ENCODE measurements around the gene SPACA1. TPM values are rescaled to one million over a fixed set of nuclear protein-coding genes. Genes with fewer than 3 reads are reported as not detected.

The SPACA1 gene
- total RNA-seq, 2 donors from 2014 or later, result not detected

GRCh38 chr6:88045521-88046136 is 2.0 kb upstream of the SPACA1 start:
- DNase-seq (no peak), ATAC-seq (no peak)
- Mint-ChIP-seq H3K4me1 (no peaks in the 10 kb centered on the region), H3K27me3 (peaks cover 37% of the 10 kb centered on the region), H3K27ac (no peak overlapping the region), H3K36me3 (ENCODE audit: low read depth) (no peaks in the 10 kb centered on the region), H3K4me3 (no peak overlapping the region)
- no peaks in the 10 kb centered on the region for H3K9me3 ChIP-seq (ENCODE audit: control insufficient read depth, low read length, poor library complexity, severe bottlenecking)

DNA sequence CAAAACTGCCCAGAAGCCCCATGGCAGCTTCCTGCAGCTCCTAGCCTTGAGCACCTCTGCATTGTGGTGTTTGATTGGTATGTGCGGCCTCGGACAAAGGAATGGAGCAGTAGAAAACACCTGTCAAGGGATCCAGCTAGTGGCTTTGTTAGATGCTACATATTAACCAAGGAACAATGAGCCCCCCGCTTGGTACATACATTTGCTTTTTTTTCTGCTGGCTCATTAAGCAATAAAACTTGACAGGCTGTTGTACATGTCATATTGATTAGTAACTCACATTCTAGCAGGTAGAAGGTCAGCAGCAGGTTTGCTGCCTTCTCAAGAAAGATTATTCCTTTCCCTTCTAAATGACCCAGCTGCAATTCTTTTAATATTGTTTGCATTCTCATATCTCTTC is 937 bp downstream of the SPACA1 start:
- no peak for DNase-seq
- no peak overlapping the region for H3K4me3 Mint-ChIP-seq
- no peaks in the 10 kb centered on the region for H3K9me3 ChIP-seq (ENCODE audit: control insufficient read depth, low read length, poor library complexity, severe bottlenecking)
- ATAC-seq, result no peak
- no peaks in the 10 kb centered on the region for H3K36me3 Mint-ChIP-seq (ENCODE audit: low read depth)
- H3K27me3 Mint-ChIP-seq, result peaks cover 37% of the 10 kb centered on the region
- no peak overlapping the region for H3K27ac Mint-ChIP-seq
- no peaks in the 10 kb centered on the region for H3K4me1 Mint-ChIP-seq

DNA sequence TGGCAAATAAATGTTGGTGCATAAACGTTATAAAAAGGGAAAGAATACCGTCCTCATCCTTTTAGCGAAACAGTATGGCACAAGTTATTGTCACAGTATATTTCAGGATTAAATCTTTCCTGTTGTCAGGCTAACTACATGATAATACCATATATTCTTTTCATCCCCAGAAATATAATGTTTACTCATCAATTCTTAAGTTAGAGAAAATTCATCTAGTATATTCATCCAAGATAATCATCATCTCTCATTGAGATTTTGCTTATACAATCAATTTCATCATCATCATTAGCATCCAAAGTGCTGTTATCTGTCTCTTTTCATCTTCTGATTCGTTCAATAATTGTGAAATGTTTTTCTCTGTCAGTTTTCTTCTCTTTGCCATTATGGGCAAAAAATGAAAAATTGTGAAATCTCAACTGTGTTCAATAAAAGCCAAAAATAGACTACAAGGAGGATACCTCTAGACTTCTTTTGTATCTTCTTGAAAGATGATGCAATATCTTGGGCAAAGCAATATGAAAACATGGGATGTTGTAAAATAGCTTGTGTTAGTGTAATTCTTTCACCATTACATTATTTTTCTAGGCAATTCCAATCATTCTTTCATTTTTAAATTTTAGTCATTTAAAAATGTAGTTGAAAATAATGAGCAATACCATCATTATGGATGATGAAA is 2.6 kb downstream of the SPACA1 start:
- Mint-ChIP-seq H3K27ac (no peak overlapping the region), H3K4me3 (no peak overlapping the region), H3K36me3 (ENCODE audit: low read depth) (no peaks in the 10 kb centered on the region), H3K4me1 (no peaks in the 10 kb centered on the region), H3K27me3 (peaks cover 38% of the 10 kb centered on the region)
- DNase-seq (no peak), ATAC-seq (no peak)
- no peaks in the 10 kb centered on the region for H3K9me3 ChIP-seq (ENCODE audit: control insufficient read depth, low read length, poor library complexity, severe bottlenecking)

GRCh38 chr6:88059191-88059590 is 11.6 kb downstream of the SPACA1 start:
- H3K4me3 Mint-ChIP-seq, result no peak overlapping the region
- no peaks in the 10 kb centered on the region for H3K36me3 Mint-ChIP-seq (ENCODE audit: low read depth)
- peaks cover 39% of the 10 kb centered on the region for H3K27me3 Mint-ChIP-seq
- H3K9me3 ChIP-seq (ENCODE audit: control insufficient read depth, low read length, poor library complexity, severe bottlenecking), result no peaks in the 10 kb centered on the region
- ATAC-seq (no peak), DNase-seq (no peak)
- peaks cover 2% of the 10 kb centered on the region for H3K4me1 Mint-ChIP-seq
- H3K27ac Mint-ChIP-seq, result no peak overlapping the region

DNA sequence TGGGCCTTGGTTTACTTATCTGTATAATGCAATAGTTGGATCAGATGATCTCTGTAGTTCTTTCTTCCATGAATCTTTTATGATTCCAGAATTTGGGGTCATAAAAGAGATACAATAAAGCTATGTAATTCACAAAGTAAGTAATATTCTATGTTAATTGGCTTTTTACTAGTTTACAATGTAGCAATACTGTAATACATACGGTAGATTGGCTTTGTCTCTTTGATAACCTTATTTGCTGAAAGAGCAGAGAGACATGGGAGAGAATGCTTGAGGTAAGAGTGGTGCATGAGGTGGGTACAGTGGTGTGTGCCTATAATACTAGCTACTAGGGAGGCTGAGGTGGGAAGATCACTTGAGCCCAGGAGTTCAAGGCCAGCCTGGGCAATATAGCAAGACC is 14.7 kb downstream of the SPACA1 start:
- DNase-seq (no peak), ATAC-seq (no peak)
- peaks cover 2% of the 10 kb centered on the region for H3K4me1 Mint-ChIP-seq
- H3K9me3 ChIP-seq (ENCODE audit: control insufficient read depth, low read length, poor library complexity, severe bottlenecking), result no peaks in the 10 kb centered on the region
- no peak overlapping the region for H3K4me3 Mint-ChIP-seq
- H3K27ac Mint-ChIP-seq, result no peak overlapping the region
- peaks cover 32% of the 10 kb centered on the region for H3K27me3 Mint-ChIP-seq
- H3K36me3 Mint-ChIP-seq (ENCODE audit: low read depth), result no peaks in the 10 kb centered on the region

DNA sequence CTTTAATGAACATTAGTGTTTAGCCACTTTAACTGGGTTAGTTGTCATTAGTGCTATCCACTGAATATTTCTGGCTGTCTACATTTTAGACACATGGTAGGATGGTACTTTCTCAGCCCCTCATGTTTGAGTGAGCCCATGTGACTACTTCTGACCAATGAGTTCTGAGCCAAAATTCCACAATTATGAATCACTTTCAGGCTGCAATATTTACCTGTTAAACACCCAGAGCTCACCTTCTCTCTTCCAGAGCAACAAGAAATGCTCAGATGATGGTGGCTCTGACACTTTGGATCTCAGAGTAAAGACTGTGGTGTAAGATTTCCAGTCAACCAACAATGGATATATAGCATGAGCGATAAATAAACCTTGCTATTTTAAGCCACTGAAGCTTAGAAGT is 24.8 kb downstream of the SPACA1 start:
- ATAC-seq, result no peak
- DNase-seq, result no peak

DNA sequence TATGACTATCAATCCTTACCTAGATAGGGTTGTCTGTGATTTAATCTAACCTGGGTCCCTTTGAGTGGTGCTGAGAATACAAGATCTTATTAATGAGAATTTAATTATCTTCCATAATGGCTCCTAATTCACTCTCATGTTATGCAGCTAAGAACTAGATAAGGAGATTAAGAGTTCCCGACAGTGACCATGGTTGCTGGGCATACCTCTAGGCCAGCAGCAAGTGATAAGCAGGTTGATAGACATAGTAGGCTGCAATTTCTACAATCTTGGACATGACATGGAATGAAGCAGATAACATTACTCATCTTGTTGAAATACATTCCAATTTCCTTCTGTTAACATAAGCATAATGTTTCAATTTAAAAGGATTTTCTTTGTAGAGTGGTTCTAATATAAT is 27.1 kb downstream of the SPACA1 start:
- H3K9me3 ChIP-seq (ENCODE audit: control insufficient read depth, low read length, poor library complexity, severe bottlenecking), result peaks cover 4% of the 10 kb centered on the region
- H3K27ac Mint-ChIP-seq, result no peak overlapping the region
- no peak overlapping the region for H3K4me3 Mint-ChIP-seq
- ATAC-seq, result no peak
- peaks cover 3% of the 10 kb centered on the region for H3K4me1 Mint-ChIP-seq
- H3K36me3 Mint-ChIP-seq (ENCODE audit: low read depth), result peaks cover 3% of the 10 kb centered on the region
- peaks cover 18% of the 10 kb centered on the region for H3K27me3 Mint-ChIP-seq
- no peak for DNase-seq

More for the DNA sequence above, 24.8 kb downstream of the SPACA1 start:
- peaks cover 3% of the 10 kb centered on the region for H3K4me1 Mint-ChIP-seq
- peaks cover 4% of the 10 kb centered on the region for H3K9me3 ChIP-seq (ENCODE audit: control insufficient read depth, low read length, poor library complexity, severe bottlenecking)
- H3K27me3 Mint-ChIP-seq, result peaks cover 15% of the 10 kb centered on the region
- H3K36me3 Mint-ChIP-seq (ENCODE audit: low read depth), result peaks cover 3% of the 10 kb centered on the region
- H3K27ac Mint-ChIP-seq, result no peak overlapping the region
- H3K4me3 Mint-ChIP-seq, result no peak overlapping the region

- no peak overlapping the region for H3K4me3 Mint-ChIP-seq
- ATAC-seq (no peak), DNase-seq (no peak)
- H3K4me1 Mint-ChIP-seq, result peaks cover 3% of the 10 kb centered on the region
- peaks cover 22% of the 10 kb centered on the region for H3K27me3 Mint-ChIP-seq
- peaks cover 4% of the 10 kb centered on the region for H3K9me3 ChIP-seq (ENCODE audit: control insufficient read depth, low read length, poor library complexity, severe bottlenecking)
- H3K27ac Mint-ChIP-seq, result no peak overlapping the region
- H3K36me3 Mint-ChIP-seq (ENCODE audit: low read depth), result peaks cover 3% of the 10 kb centered on the region
Measured at GRCh38 chr6:88077305-88077704, 29.7 kb downstream of the SPACA1 start.

DNA sequence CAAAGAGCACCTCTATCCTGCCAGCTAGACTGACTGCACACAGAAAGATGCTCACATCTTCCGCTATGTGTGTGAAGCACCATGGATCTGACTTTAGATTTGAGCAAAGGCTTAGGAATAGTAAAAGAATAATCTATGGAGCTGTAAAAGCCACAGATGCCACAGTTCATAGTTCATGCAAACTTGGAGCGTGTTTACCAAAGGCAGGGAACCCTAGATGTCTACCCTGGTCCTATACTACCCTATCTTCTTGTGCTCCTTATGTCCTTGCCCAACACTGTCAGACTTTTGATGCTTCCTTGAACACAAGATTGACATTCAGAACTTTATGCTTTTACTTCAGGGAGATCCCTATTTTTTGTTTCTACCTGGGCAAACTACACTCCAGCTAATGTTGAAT is 39.2 kb downstream of the SPACA1 start:
- Mint-ChIP-seq H3K36me3 (ENCODE audit: low read depth) (no peaks in the 10 kb centered on the region), H3K27me3 (peaks cover 62% of the 10 kb centered on the region), H3K27ac (no peak overlapping the region), H3K4me3 (no peak overlapping the region), H3K4me1 (no peaks in the 10 kb centered on the region)
- H3K9me3 ChIP-seq (ENCODE audit: control insufficient read depth, low read length, poor library complexity, severe bottlenecking), result peaks cover 2% of the 10 kb centered on the region
- DNase-seq (no peak), ATAC-seq (no peak)

DNA sequence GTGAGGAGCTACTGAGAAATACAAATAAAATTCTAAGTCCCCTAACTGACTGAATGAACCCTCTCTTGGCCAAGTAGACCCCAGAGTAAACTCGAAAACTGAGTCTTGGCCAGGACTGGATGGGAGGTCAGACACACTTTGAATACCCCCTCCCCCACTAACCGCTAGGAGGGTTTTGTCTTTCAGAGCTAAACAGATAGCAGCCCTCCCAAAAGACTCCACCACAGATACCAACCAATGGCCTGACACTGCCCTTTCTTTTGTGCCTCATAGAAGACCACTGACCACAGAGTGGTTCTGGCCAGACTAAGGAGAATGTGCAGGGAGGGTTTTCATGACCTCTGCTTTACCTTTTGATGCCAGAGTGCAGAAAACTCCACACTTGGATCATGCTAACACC is 42.1 kb downstream of the SPACA1 start:
- Mint-ChIP-seq H3K4me1 (no peaks in the 10 kb centered on the region), H3K27ac (no peak overlapping the region), H3K36me3 (ENCODE audit: low read depth) (no peaks in the 10 kb centered on the region), H3K4me3 (no peak overlapping the region), H3K27me3 (peaks cover 66% of the 10 kb centered on the region)
- ATAC-seq (no peak), DNase-seq (no peak)
- no peaks in the 10 kb centered on the region for H3K9me3 ChIP-seq (ENCODE audit: control insufficient read depth, low read length, poor library complexity, severe bottlenecking)

DNA sequence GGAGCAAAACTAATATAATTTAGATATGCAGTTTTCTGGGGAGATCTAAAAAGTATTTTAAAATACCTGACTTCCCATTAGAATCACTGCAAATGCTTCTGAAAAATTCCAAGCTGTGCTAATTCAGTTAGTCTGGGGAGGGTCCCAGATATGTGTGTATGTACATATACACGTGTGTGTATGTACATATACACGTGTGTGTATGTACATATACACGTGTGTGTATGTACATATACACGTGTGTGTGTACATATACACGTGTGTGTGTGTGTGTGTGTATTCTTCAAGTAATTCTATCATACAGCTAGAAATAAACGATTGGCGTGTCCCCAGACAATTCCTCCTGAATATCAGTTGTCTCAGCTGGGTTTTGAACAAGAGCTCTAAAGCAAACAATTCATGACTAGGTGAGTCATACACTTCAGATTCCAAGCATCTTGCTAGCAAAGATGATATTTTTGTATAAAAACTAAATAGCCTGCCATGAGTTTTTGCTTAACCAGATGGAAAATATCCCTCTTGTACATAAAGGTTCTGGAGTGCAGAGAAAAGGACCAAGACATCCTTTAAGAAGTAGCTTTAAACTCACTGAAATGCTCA is 58.2 kb downstream of the SPACA1 start:
- no peak for DNase-seq
- H3K4me3 Mint-ChIP-seq, result no peak overlapping the region
- H3K9me3 ChIP-seq (ENCODE audit: control insufficient read depth, low read length, poor library complexity, severe bottlenecking), result no peaks in the 10 kb centered on the region
- H3K36me3 Mint-ChIP-seq (ENCODE audit: low read depth), result no peaks in the 10 kb centered on the region
- H3K27ac Mint-ChIP-seq, result no peak overlapping the region
- peaks cover 27% of the 10 kb centered on the region for H3K27me3 Mint-ChIP-seq
- ATAC-seq, result no peak
- no peaks in the 10 kb centered on the region for H3K4me1 Mint-ChIP-seq

- H3K36me3 Mint-ChIP-seq (ENCODE audit: low read depth), result peaks cover 2% of the 10 kb centered on the region
- no peak for DNase-seq
- peaks cover 36% of the 10 kb centered on the region for H3K27me3 Mint-ChIP-seq
- no peak for ATAC-seq
- no peaks in the 10 kb centered on the region for H3K4me1 Mint-ChIP-seq
- no peak overlapping the region for H3K4me3 Mint-ChIP-seq
- no peak overlapping the region for H3K27ac Mint-ChIP-seq
- no peaks in the 10 kb centered on the region for H3K9me3 ChIP-seq (ENCODE audit: control insufficient read depth, low read length, poor library complexity, severe bottlenecking)
Measured at GRCh38 chr6:88107241-88107640, 59.6 kb downstream of the SPACA1 start.

- no peaks in the 10 kb centered on the region for H3K4me1 Mint-ChIP-seq
- no peaks in the 10 kb centered on the region for H3K9me3 ChIP-seq (ENCODE audit: control insufficient read depth, low read length, poor library complexity, severe bottlenecking)
- ATAC-seq, result no peak
Measured at GRCh38 chr6:88111991-88112390, 64.3 kb downstream of the SPACA1 start.

DNA sequence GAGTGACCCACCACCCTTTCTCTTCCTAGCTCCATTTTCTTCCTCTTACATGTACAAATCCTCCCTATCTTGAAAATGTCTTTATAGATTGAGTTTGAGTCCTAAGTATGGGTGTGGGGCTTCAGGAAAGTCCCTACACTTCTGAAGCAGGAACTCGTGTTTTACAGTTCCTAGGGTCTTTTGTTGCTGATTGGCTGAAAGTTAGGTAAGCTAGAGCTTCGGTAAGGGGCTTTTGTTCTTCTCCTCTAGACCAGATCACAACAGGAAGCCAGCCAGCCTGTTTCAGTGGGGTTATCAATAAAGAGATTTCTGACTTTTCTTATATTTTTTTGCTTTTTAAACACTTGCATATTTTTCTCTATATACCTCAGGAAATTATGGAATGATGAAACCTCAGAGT is 67.2 kb downstream of the SPACA1 start:
- peaks cover 40% of the 10 kb centered on the region for H3K27me3 Mint-ChIP-seq
- peaks cover 2% of the 10 kb centered on the region for H3K36me3 Mint-ChIP-seq (ENCODE audit: low read depth)
- H3K4me1 Mint-ChIP-seq, result no peaks in the 10 kb centered on the region
- H3K9me3 ChIP-seq (ENCODE audit: control insufficient read depth, low read length, poor library complexity, severe bottlenecking), result no peaks in the 10 kb centered on the region
- no peak overlapping the region for H3K27ac Mint-ChIP-seq
- DNase-seq (no peak), ATAC-seq (no peak)
- no peak overlapping the region for H3K4me3 Mint-ChIP-seq

More at GRCh38 chr6:88111991-88112390, 64.3 kb downstream of the SPACA1 start:
- Mint-ChIP-seq H3K27ac (no peak overlapping the region), H3K27me3 (peaks cover 47% of the 10 kb centered on the region), H3K4me3 (no peak overlapping the region), H3K36me3 (ENCODE audit: low read depth) (peaks cover 2% of the 10 kb centered on the region)
- no peak for DNase-seq

Data from T-helper 17 cell (primary cell).